Measurements from ENCODE around the gene OR6X1.

Gene OR6X1

GRCh38 chr11:123778511-123778910 lies 24.2 kb upstream of the OR6X1 start:
- WGBS, 2 experiments: 88 to 89% methylated on average over 1 of the region's 1 CpG
- no peak overlapping the region for H3K4me3 ChIP-seq (ENCODE audit: insufficient read depth, low read depth, low read length)
- no peak overlapping the region for H3K27ac ChIP-seq (ENCODE audit: insufficient read depth, low read depth, low read length, poor library complexity, severe bottlenecking)
- no peaks in the 10 kb centered on the region for H3K36me3 ChIP-seq (ENCODE audit: control insufficient read depth, insufficient read depth, low read length)
- H3K9me3 ChIP-seq (ENCODE audit: control insufficient read depth, low read length): no peaks in the 10 kb centered on the region
- H3K27me3 ChIP-seq (ENCODE audit: control insufficient read depth, insufficient read depth, low read length, poor library complexity, severe bottlenecking): no peaks in the 10 kb centered on the region
- no peaks in the 10 kb centered on the region for H3K4me1 ChIP-seq (ENCODE audit: control insufficient read depth, insufficient read depth, low read length)

GRCh38 chr11:123775715-123776549 lies 21.6 kb upstream of the OR6X1 start:
- WGBS, 2 experiments: 20 to 28% methylated on average over 2 to 4 of the region's 4 CpGs
- Histone ChIP-seq H3K4me1 (ENCODE audit: control insufficient read depth, insufficient read depth, low read length) (no peaks in the 10 kb centered on the region), H3K9me3 (ENCODE audit: control insufficient read depth, low read length) (no peaks in the 10 kb centered on the region), H3K27me3 (ENCODE audit: control insufficient read depth, insufficient read depth, low read length, poor library complexity, severe bottlenecking) (no peaks in the 10 kb centered on the region), H3K27ac (ENCODE audit: insufficient read depth, low read depth, low read length, poor library complexity, severe bottlenecking) (peak overlapping the region; percentile 8), H3K4me3 (ENCODE audit: insufficient read depth, low read depth, low read length) (no peak overlapping the region), H3K36me3 (ENCODE audit: control insufficient read depth, insufficient read depth, low read length) (no peaks in the 10 kb centered on the region)

DNA sequence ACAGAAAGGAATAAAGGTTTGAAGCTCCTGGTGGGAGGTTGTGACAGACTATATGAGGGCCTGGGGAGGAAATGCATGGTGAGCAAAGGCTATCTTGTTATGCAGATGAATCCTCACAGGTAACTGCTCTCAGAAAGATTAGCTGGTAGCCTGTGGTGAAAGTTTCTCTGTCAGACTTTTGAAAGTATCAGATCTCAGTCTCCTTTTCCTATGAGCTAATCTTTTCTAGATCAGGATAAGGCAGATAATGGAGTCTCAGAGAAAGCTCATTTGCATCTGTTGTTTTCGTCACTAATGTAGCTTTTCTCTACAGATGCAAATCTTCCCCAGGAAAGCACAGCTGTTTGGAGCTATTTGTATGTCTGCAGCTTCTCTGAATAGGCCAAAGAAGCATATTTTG lies 21.0 kb upstream of the OR6X1 start:
- H3K27ac ChIP-seq (ENCODE audit: insufficient read depth, low read depth, low read length, poor library complexity, severe bottlenecking): no peak overlapping the region
- no peaks in the 10 kb centered on the region for H3K36me3 ChIP-seq (ENCODE audit: control insufficient read depth, insufficient read depth, low read length)
- WGBS, 2 experiments: 26 to 42% methylated on average over 1 of the region's 1 CpG
- no peaks in the 10 kb centered on the region for H3K9me3 ChIP-seq (ENCODE audit: control insufficient read depth, low read length)
- no peaks in the 10 kb centered on the region for H3K27me3 ChIP-seq (ENCODE audit: control insufficient read depth, insufficient read depth, low read length, poor library complexity, severe bottlenecking)
- H3K4me1 ChIP-seq (ENCODE audit: control insufficient read depth, insufficient read depth, low read length): no peaks in the 10 kb centered on the region
- H3K4me3 ChIP-seq (ENCODE audit: insufficient read depth, low read depth, low read length): no peak overlapping the region

DNA sequence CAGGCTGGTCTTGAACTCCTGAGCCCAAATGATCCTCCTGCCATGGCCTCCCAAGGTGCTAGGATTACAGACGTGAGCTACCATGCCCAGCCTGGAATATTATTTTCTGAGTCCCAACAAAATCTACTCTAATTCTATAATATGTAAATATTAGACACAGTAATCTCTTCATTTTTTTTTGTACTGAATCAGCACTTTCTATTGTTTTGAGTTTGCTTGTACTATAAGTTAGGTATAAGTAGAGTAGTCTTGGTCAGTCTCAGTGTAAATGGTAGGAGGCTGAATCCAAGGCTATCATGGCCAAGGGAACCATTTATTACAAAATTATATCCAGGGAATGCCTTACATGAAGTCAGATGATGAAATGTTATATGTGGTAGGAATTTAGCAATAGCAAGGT lies 19.6 kb upstream of the OR6X1 start:
- Histone ChIP-seq H3K36me3 (ENCODE audit: control insufficient read depth, insufficient read depth, low read length) (no peaks in the 10 kb centered on the region), H3K9me3 (ENCODE audit: control insufficient read depth, low read length) (no peaks in the 10 kb centered on the region), H3K27ac (ENCODE audit: insufficient read depth, low read depth, low read length, poor library complexity, severe bottlenecking) (no peak overlapping the region), H3K27me3 (ENCODE audit: control insufficient read depth, insufficient read depth, low read length, poor library complexity, severe bottlenecking) (no peaks in the 10 kb centered on the region), H3K4me3 (ENCODE audit: insufficient read depth, low read depth, low read length) (no peak overlapping the region), H3K4me1 (ENCODE audit: control insufficient read depth, insufficient read depth, low read length) (no peaks in the 10 kb centered on the region)
- WGBS, 2 experiments: 83 to 90% methylated on average over 1 of the region's 1 CpG

DNA sequence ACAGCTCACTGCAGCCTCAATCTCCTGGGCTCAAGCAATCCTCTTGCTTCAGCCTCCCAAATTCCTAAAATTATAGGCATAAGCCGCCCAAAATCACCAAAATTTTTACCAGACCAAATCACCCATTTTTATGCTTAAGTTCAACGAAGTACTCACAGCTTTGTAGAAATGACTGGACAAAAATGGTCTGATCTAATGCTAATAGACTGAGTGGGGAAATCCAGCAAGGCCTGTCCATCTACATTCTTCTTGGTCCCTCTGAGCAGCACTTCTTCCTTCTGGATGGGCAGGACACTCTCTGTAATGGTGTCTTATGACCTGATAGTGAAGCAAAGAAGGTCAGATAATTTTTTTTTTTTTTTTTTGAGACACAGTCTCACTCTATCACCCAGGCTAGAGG lies 18.7 kb upstream of the OR6X1 start:
- no peaks in the 10 kb centered on the region for H3K27me3 ChIP-seq (ENCODE audit: control insufficient read depth, insufficient read depth, low read length, poor library complexity, severe bottlenecking)
- WGBS, 2 experiments: 78 to 89% methylated on average over 2 of the region's 2 CpGs
- no peak overlapping the region for H3K4me3 ChIP-seq (ENCODE audit: insufficient read depth, low read depth, low read length)
- no peak overlapping the region for H3K27ac ChIP-seq (ENCODE audit: insufficient read depth, low read depth, low read length, poor library complexity, severe bottlenecking)
- H3K36me3 ChIP-seq (ENCODE audit: control insufficient read depth, insufficient read depth, low read length): no peaks in the 10 kb centered on the region
- no peaks in the 10 kb centered on the region for H3K9me3 ChIP-seq (ENCODE audit: control insufficient read depth, low read length)
- H3K4me1 ChIP-seq (ENCODE audit: control insufficient read depth, insufficient read depth, low read length): no peaks in the 10 kb centered on the region

DNA sequence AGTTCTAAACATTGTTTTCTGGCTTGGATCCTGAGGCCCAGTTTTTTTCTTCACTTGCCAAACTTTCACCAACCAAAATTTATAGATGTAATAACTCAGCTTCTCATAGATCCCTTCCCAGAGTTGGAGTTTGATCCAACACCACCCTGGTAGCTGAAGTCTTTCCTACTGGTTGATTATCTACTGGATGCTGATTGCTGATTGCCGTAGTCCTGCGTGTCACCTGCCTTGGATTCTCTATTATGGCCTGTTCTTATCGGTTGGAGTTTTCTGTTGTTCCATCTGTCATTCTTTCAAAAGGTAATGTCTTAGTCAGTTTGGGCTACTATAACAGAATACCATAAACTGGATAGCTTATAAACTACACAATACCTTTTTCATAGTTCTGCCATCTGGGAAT lies 17.3 kb upstream of the OR6X1 start:
- Histone ChIP-seq H3K4me1 (ENCODE audit: control insufficient read depth, insufficient read depth, low read length) (no peaks in the 10 kb centered on the region), H3K9me3 (ENCODE audit: control insufficient read depth, low read length) (no peaks in the 10 kb centered on the region), H3K27me3 (ENCODE audit: control insufficient read depth, insufficient read depth, low read length, poor library complexity, severe bottlenecking) (no peaks in the 10 kb centered on the region), H3K4me3 (ENCODE audit: insufficient read depth, low read depth, low read length) (no peak overlapping the region), H3K27ac (ENCODE audit: insufficient read depth, low read depth, low read length, poor library complexity, severe bottlenecking) (no peak overlapping the region), H3K36me3 (ENCODE audit: control insufficient read depth, insufficient read depth, low read length) (no peaks in the 10 kb centered on the region)
- WGBS, 2 experiments: 86 to 89% methylated on average over 3 of the region's 3 CpGs

DNA sequence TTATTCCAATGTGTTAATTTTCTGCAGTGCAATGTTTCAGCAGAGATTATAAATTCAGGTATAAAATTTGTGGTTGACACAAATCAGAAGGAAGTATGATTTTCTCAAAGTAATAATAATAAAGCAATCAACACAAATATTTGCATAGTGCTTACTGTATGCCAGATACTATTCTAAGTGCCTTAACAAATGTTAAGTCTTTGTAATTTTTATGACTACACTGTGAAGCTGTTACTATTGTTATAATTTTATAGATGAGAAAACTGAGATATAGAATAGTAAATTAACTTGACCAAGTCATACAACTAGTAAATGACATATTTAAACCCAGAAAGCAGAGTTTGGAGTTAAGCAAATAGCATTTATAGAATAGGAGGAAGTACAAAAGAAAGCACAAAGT lies 16.4 kb upstream of the OR6X1 start:
- Histone ChIP-seq H3K4me3 (ENCODE audit: insufficient read depth, low read depth, low read length) (no peak overlapping the region), H3K27me3 (ENCODE audit: control insufficient read depth, insufficient read depth, low read length, poor library complexity, severe bottlenecking) (no peaks in the 10 kb centered on the region), H3K27ac (ENCODE audit: insufficient read depth, low read depth, low read length, poor library complexity, severe bottlenecking) (no peak overlapping the region), H3K4me1 (ENCODE audit: control insufficient read depth, insufficient read depth, low read length) (no peaks in the 10 kb centered on the region), H3K9me3 (ENCODE audit: control insufficient read depth, low read length) (no peaks in the 10 kb centered on the region), H3K36me3 (ENCODE audit: control insufficient read depth, insufficient read depth, low read length) (no peaks in the 10 kb centered on the region)

GRCh38 chr11:123765601-123766000 lies 11.3 kb upstream of the OR6X1 start:
- Histone ChIP-seq H3K27ac (ENCODE audit: insufficient read depth, low read depth, low read length, poor library complexity, severe bottlenecking) (no peak overlapping the region), H3K36me3 (ENCODE audit: control insufficient read depth, insufficient read depth, low read length) (no peaks in the 10 kb centered on the region), H3K4me1 (ENCODE audit: control insufficient read depth, insufficient read depth, low read length) (no peaks in the 10 kb centered on the region), H3K4me3 (ENCODE audit: insufficient read depth, low read depth, low read length) (no peak overlapping the region), H3K9me3 (ENCODE audit: control insufficient read depth, low read length) (no peaks in the 10 kb centered on the region), H3K27me3 (ENCODE audit: control insufficient read depth, insufficient read depth, low read length, poor library complexity, severe bottlenecking) (no peaks in the 10 kb centered on the region)
- WGBS, 2 experiments: 67% methylated on average over 1 of the region's 1 CpG; no CpG with 5 or more reads in 1 of the 2 experiments

DNA sequence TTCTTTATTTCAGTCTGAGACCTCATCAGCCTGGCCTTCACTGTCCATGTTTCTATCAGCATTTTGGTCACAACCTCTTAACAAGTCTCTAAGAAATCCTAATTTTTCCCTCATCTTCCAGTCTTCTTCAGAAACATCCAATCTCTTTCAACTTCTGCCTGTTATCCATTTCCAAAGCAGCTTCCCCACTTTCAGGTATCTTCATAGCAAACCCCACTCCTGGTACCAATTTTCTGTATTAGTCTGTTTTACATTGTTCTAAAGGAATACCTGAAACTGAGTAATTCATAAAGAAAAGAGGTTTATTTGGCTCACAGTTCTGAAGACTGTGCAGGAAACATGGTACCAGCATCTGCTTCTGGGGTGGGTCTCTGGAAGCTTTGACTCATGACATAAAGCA lies 8.1 kb upstream of the OR6X1 start:
- H3K4me1 ChIP-seq (ENCODE audit: control insufficient read depth, insufficient read depth, low read length): no peaks in the 10 kb centered on the region

GRCh38 chr11:123760894-123761293 lies 6.6 kb upstream of the OR6X1 start:
- Histone ChIP-seq H3K27ac (ENCODE audit: insufficient read depth, low read depth, low read length, poor library complexity, severe bottlenecking) (no peak overlapping the region), H3K4me1 (ENCODE audit: control insufficient read depth, insufficient read depth, low read length) (no peaks in the 10 kb centered on the region), H3K9me3 (ENCODE audit: control insufficient read depth, low read length) (no peaks in the 10 kb centered on the region), H3K4me3 (ENCODE audit: insufficient read depth, low read depth, low read length) (no peak overlapping the region), H3K27me3 (ENCODE audit: control insufficient read depth, insufficient read depth, low read length, poor library complexity, severe bottlenecking) (no peaks in the 10 kb centered on the region), H3K36me3 (ENCODE audit: control insufficient read depth, insufficient read depth, low read length) (no peaks in the 10 kb centered on the region)
- WGBS, 2 experiments: no CpG with 5 or more reads among the region's 1 CpG

More for the DNA sequence above, 8.1 kb upstream of the OR6X1 start:
- no peaks in the 10 kb centered on the region for H3K9me3 ChIP-seq (ENCODE audit: control insufficient read depth, low read length)
- no peaks in the 10 kb centered on the region for H3K27me3 ChIP-seq (ENCODE audit: control insufficient read depth, insufficient read depth, low read length, poor library complexity, severe bottlenecking)
- H3K36me3 ChIP-seq (ENCODE audit: control insufficient read depth, insufficient read depth, low read length): no peaks in the 10 kb centered on the region
- no peak overlapping the region for H3K27ac ChIP-seq (ENCODE audit: insufficient read depth, low read depth, low read length, poor library complexity, severe bottlenecking)
- H3K4me3 ChIP-seq (ENCODE audit: insufficient read depth, low read depth, low read length): no peak overlapping the region

Data from ectodermal cell (in vitro differentiated cells).